IMR-90 (cell line): Measurements from ENCODE around the gene CD207. TPM values are rescaled to one million over a fixed set of nuclear protein-coding genes. Genes with fewer than 3 reads are reported as not detected.

Experiments used
- ATAC-seq: fragments of 200-7000 bp; cut with Tn5 transposase; 2 replicates; pipeline ENCODE4 v1.9.1; 2020; ENCODE audit warnings: low read depth, mild to moderate bottlenecking, moderate library complexity
- BruUV-seq: library from RNA; stranded (reverse); fragments of 400-500 nt; replicated peaks from 2 replicates; lab custom pipeline; 2021; lab: Mats Ljungman, UMichigan
- CTCF ChIA-PET: fragments of 300-600 bp; formaldehyde crosslinking; extraction: SDS; loops from one replicate; lab custom pipeline; 2021; ENCODE audit warnings: antibody characterized with exemption; lab: Yijun Ruan, JAX
- POLR2A ChIA-PET: fragments of 300-600 bp; sonication (Branson Sonifier 250); formaldehyde crosslinking; loops from one replicate; lab custom pipeline; 2022; ENCODE audit warnings: antibody characterized with exemption; ENCODE audit not compliant: unreplicated experiment; lab: Charles Lee
- DNase-seq: peaks from one replicate; pipeline ENCODE4 v3.0.0; 2013
- H2AFZ ChIP-seq: replicated peaks from 2 replicates; pipeline ENCODE3; 2013; ENCODE audit warnings: low read length, mild to moderate bottlenecking; ENCODE audit not compliant: poor library complexity
- H2AK5ac ChIP-seq: 2 replicates; pipeline ENCODE4 v1.6.1; 2013; ENCODE audit warnings: low read depth, low read length, inconsistent platforms
- H2AK9ac ChIP-seq: replicated peaks from 2 replicates; pipeline ENCODE3; 2013; ENCODE audit warnings: mild to moderate bottlenecking, low read depth, low read length, moderate library complexity; ENCODE audit not compliant: poor library complexity
- H2BK120ac ChIP-seq: 2 replicates; pipeline ENCODE4 v1.6.1; 2013; ENCODE audit warnings: low read depth, low read length, inconsistent platforms
- H2BK15ac ChIP-seq: 3 replicates; pipeline ENCODE4 v1.6.1; 2013; ENCODE audit warnings: low read depth, low read length, inconsistent platforms
- H2BK20ac ChIP-seq: 2 replicates; pipeline ENCODE4 v1.6.1; 2013; ENCODE audit warnings: low read depth, mild to moderate bottlenecking, inconsistent platforms, low read length, moderate library complexity
- H2BK5ac ChIP-seq: 2 replicates; pipeline ENCODE4 v1.6.1; 2013; ENCODE audit warnings: mild to moderate bottlenecking, low read depth, low read length, inconsistent platforms; ENCODE audit not compliant: poor library complexity, severe bottlenecking
- H3K14ac ChIP-seq: replicated peaks from 2 replicates; pipeline ENCODE4 v1.6.1; 2013; ENCODE audit warnings: low read depth, low read length, inconsistent platforms
- H3K18ac ChIP-seq: 2 replicates; pipeline ENCODE4 v1.6.1; 2013; ENCODE audit warnings: low read depth, low read length, control low read depth
- H3K23ac ChIP-seq: 2 replicates; pipeline ENCODE4 v1.6.1; 2013; ENCODE audit warnings: low read depth, low read length, inconsistent platforms
- H3K27ac ChIP-seq: 2 replicates; pipeline ENCODE4 v1.5.1; 2013; ENCODE audit warnings: mild to moderate bottlenecking, control low read depth, low read length; ENCODE audit not compliant: insufficient read depth
- H3K27me3 ChIP-seq: 2 replicates; pipeline ENCODE4 v1.6.1; 2013; ENCODE audit warnings: low read length; ENCODE audit not compliant: control insufficient read depth, insufficient read depth
- H3K36me3 ChIP-seq: 2 replicates; pipeline ENCODE4 v1.6.1; 2013; ENCODE audit warnings: low read length, mixed read lengths; ENCODE audit not compliant: control insufficient read depth, insufficient read depth
- H3K4ac ChIP-seq: 2 replicates; pipeline ENCODE4 v1.6.1; 2013; ENCODE audit warnings: low read depth, low read length, inconsistent platforms
- H3K4me1 ChIP-seq: 2 replicates; pipeline ENCODE4 v1.6.1; 2013; ENCODE audit warnings: low read length, mixed read lengths; ENCODE audit not compliant: control insufficient read depth, insufficient read depth
- H3K4me2 ChIP-seq: 2 replicates; pipeline ENCODE4 v1.6.1; 2013; ENCODE audit warnings: low read depth, mild to moderate bottlenecking, control low read depth, low read length, moderate library complexity
- H3K4me3 ChIP-seq: 2 replicates; pipeline ENCODE4 v1.5.1; 2013; ENCODE audit warnings: low read depth, mild to moderate bottlenecking, control low read depth, low read length, moderate library complexity; ENCODE audit not compliant: insufficient read depth
- H3K56ac ChIP-seq: 2 replicates; pipeline ENCODE4 v1.6.1; 2013; ENCODE audit warnings: low read length, inconsistent platforms; ENCODE audit not compliant: insufficient read depth; ENCODE audit errors: extremely low read depth
- H3K79me1 ChIP-seq, 2 experiments: 2 replicates each; pipeline ENCODE4 v1.6.1; 2013; ENCODE audit warnings: low read length in 2 of 2, inconsistent platforms in 1 of 2, low read depth in 1 of 2
- H3K9ac ChIP-seq: 2 replicates; pipeline ENCODE4 v1.6.1; 2013; ENCODE audit warnings: low read depth, low read length, control low read depth
- H3K9me1 ChIP-seq: 2 replicates; pipeline ENCODE4 v1.6.1; 2013; ENCODE audit warnings: low read length, inconsistent platforms; ENCODE audit not compliant: insufficient read depth
- H3K9me3 ChIP-seq: 2 replicates; pipeline ENCODE4 v1.6.1; 2013; ENCODE audit warnings: low read length; ENCODE audit not compliant: control insufficient read depth, insufficient read depth
- H4K20me1 ChIP-seq: 2 replicates; pipeline ENCODE4 v1.6.1; 2013; ENCODE audit warnings: low read length, inconsistent platforms; ENCODE audit not compliant: insufficient read depth
- H4K5ac ChIP-seq: 2 replicates; pipeline ENCODE4 v1.6.1; 2013; ENCODE audit warnings: mild to moderate bottlenecking, low read depth, low read length, control low read depth
- H4K8ac ChIP-seq, 2 experiments: 2 replicates each; pipeline ENCODE4 v1.6.1; 2013; ENCODE audit warnings: low read depth in 2 of 2, low read length in 2 of 2, control low read depth in 1 of 2, inconsistent platforms in 1 of 2
- H4K91ac ChIP-seq: 2 replicates; pipeline ENCODE4 v1.6.1; 2013; ENCODE audit warnings: low read depth, low read length, inconsistent platforms; ENCODE audit not compliant: insufficient read depth
- BHLHE40 ChIP-seq: fragments of 150-350 bp; IDR thresholded peaks from 2 replicates; pipeline ENCODE4 v1.6.1; 2016; ENCODE audit warnings: mild to moderate bottlenecking, low read depth, low read length
- CEBPB ChIP-seq: IDR thresholded peaks from 2 replicates; pipeline ENCODE4 v1.6.1; 2012; ENCODE audit warnings: low read depth, low read length, improper control_type of control experiment
- CHD1 ChIP-seq: IDR thresholded peaks from 2 replicates; pipeline ENCODE4 v1.6.1; 2012; ENCODE audit warnings: low read depth, low read length, improper control_type of control experiment
- ELK1 ChIP-seq: fragments of 150-350 bp; IDR thresholded peaks from 2 replicates; pipeline ENCODE4 v1.6.1; 2016; ENCODE audit warnings: low read depth, mild to moderate bottlenecking, low read length, moderate library complexity, borderline replicate concordance
- FOS ChIP-seq: fragments of 150-350 bp; IDR thresholded peaks from 2 replicates; pipeline ENCODE4 v1.6.1; 2016; ENCODE audit warnings: low read depth, low read length
- MAFK ChIP-seq: IDR thresholded peaks from 2 replicates; pipeline ENCODE4 v1.6.1; 2012; ENCODE audit warnings: low read depth, low read length, improper control_type of control experiment
- MAZ ChIP-seq: IDR thresholded peaks from 2 replicates; pipeline ENCODE4 v1.6.1; 2012; ENCODE audit warnings: low read depth, mild to moderate bottlenecking, low read length, improper control_type of control experiment, moderate library complexity, borderline replicate concordance
- MXI1 ChIP-seq: IDR thresholded peaks from 2 replicates; pipeline ENCODE4 v1.6.1; 2012; ENCODE audit warnings: low read depth, mild to moderate bottlenecking, low read length, moderate library complexity, borderline replicate concordance
- NFE2L2 ChIP-seq: fragments of 150-350 bp; IDR thresholded peaks from 2 replicates; pipeline ENCODE4 v1.6.1; 2016; ENCODE audit warnings: low read depth, mild to moderate bottlenecking, low read length
- POLR2A ChIP-seq: IDR thresholded peaks from 2 replicates; pipeline ENCODE4 v1.6.1; 2012; ENCODE audit warnings: mild to moderate bottlenecking, low read depth, low read length
- RAD21 ChIP-seq: IDR thresholded peaks from 2 replicates; pipeline ENCODE4 v1.6.1; 2012; ENCODE audit warnings: low read length, improper control_type of control experiment
- RCOR1 ChIP-seq: IDR thresholded peaks from 2 replicates; pipeline ENCODE4 v1.6.1; 2012; ENCODE audit warnings: mild to moderate bottlenecking, low read length, improper control_type of control experiment; ENCODE audit not compliant: insufficient replicate concordance
- RFX5 ChIP-seq: IDR thresholded peaks from 2 replicates; pipeline ENCODE4 v1.8.0; 2012; ENCODE audit warnings: low read depth, mild to moderate bottlenecking, low read length, moderate library complexity
- SMC3 ChIP-seq: fragments of 150-350 bp; IDR thresholded peaks from 2 replicates; pipeline ENCODE4 v1.6.1; 2016; ENCODE audit warnings: low read depth, mild to moderate bottlenecking, antibody characterized with exemption, low read length, moderate library complexity
- WGBS, 2 experiments: methylation state at CpG; one replicate each; pipeline versions ENCODE4 v1.1.5 to v1.1.7; 2013; ENCODE audit warnings: missing lambda C conversion rate in 2 of 2; ENCODE audit not compliant: insufficient read length in 1 of 2; ENCODE audit errors: extremely low coverage in 2 of 2; 5-methylcytosine and 5-hydroxymethylcytosine counted together
- dilution Hi-C: fragments of 300-500 bp; cut with HindIII; formaldehyde crosslinking; loops from one replicate; pipeline ENCODE4 v1.14.3; 2018; ENCODE audit warnings: low sequenced_read_pairs; ENCODE audit not compliant: unreplicated experiment
- in situ Hi-C: fragments of 300-500 bp; cut with MboI; formaldehyde crosslinking; loops from 3 replicates; pipeline ENCODE4 v1.14.3; 2019; ENCODE audit warnings: low sequenced_read_pairs, inconsistent platforms, mixed read lengths
- intact Hi-C: fragments of 100-400 bp; cut with micrococcal nuclease; formaldehyde crosslinking; loops from 2 replicates; pipeline ENCODE4 v1.10.0; 2022
- polyA plus RNA-seq, 3 experiments: library from polyadenylated mRNA; depleted of rRNA; stranded (reverse); fragments of >200 nt; gene quantifications; 2 replicates each; pipeline ENCODE4 v1.2.3, GENCODE V29; 2012; ENCODE audit warnings: low replicate concordance in 1 of 3
- total RNA-seq: library from RNA; depleted of rRNA; stranded (reverse); fragments of >200 nt; gene quantifications from 2 replicates; pipeline ENCODE4 v1.2.3, GENCODE V29; 2012
- TF ChIP-seq, protein P1 (sequence below): conservative IDR thresholded peaks from 2 replicates; pipeline ENCODE4 v1.5.1; 2012; ENCODE audit warnings: mild to moderate bottlenecking, low read depth, low read length, improper control_type of control experiment
- TF ChIP-seq, protein P2 (sequence below): fragments of 150-350 bp; IDR thresholded peaks from 2 replicates; pipeline ENCODE4 v1.6.1; 2017; ENCODE audit warnings: mild to moderate bottlenecking, antibody characterized with exemption, low read length, low read depth

CD207 gene
- total and polyA plus RNA-seq, 2 of the 4 experiments (the other 2 are of a cell fraction): not detected

- no TSS peak for BruUV-seq
- no CpG with 5 or more reads among the region's 4 CpGs for WGBS, 2 experiments
- no peak for ATAC-seq
Observed at GRCh38 chr2:70854411-70854810, 18.8 kb upstream of the CD207 start.

More at GRCh38 chr2:70854411-70854810, 18.8 kb upstream of the CD207 start:
- Histone ChIP-seq H3K27ac (no peak overlapping the region), H3K4me3 (no peak overlapping the region), H3K36me3 (no peaks in the 10 kb centered on the region), H2BK120ac (no peak overlapping the region), H3K23ac (no peak overlapping the region), H3K9me3 (no peaks in the 10 kb centered on the region), H2AK5ac (no peak overlapping the region), H4K91ac (no peak overlapping the region), H3K4me2 (no peak overlapping the region), H3K27me3 (peaks cover 21% of the 10 kb centered on the region), H3K18ac (no peak overlapping the region), H4K8ac (no peak overlapping the region), H2AFZ (no peak overlapping the region), H3K4ac (no peak overlapping the region), H3K14ac (no peak overlapping the region), H2BK20ac (no peak overlapping the region), H3K4me1 (no peaks in the 10 kb centered on the region), H3K9ac (no peak overlapping the region), H2AK9ac (no peak overlapping the region), H2BK5ac (no peak overlapping the region), H3K56ac (no peak overlapping the region), H3K79me1 (no peaks in the 10 kb centered on the region), H3K9me1 (no peaks in the 10 kb centered on the region), H4K20me1 (no peaks in the 10 kb centered on the region), H4K5ac (no peak overlapping the region), H2BK15ac (no peak overlapping the region)
- in situ Hi-C loops: no loop called here
- TF ChIP-seq, protein P1, sequence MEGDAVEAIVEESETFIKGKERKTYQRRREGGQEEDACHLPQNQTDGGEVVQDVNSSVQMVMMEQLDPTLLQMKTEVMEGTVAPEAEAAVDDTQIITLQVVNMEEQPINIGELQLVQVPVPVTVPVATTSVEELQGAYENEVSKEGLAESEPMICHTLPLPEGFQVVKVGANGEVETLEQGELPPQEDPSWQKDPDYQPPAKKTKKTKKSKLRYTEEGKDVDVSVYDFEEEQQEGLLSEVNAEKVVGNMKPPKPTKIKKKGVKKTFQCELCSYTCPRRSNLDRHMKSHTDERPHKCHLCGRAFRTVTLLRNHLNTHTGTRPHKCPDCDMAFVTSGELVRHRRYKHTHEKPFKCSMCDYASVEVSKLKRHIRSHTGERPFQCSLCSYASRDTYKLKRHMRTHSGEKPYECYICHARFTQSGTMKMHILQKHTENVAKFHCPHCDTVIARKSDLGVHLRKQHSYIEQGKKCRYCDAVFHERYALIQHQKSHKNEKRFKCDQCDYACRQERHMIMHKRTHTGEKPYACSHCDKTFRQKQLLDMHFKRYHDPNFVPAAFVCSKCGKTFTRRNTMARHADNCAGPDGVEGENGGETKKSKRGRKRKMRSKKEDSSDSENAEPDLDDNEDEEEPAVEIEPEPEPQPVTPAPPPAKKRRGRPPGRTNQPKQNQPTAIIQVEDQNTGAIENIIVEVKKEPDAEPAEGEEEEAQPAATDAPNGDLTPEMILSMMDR: no peak
- no peak for TF ChIP-seq BHLHE40
- TF ChIP-seq CHD1: no peak
- TF ChIP-seq POLR2A: no peak
- TF ChIP-seq, protein P2, sequence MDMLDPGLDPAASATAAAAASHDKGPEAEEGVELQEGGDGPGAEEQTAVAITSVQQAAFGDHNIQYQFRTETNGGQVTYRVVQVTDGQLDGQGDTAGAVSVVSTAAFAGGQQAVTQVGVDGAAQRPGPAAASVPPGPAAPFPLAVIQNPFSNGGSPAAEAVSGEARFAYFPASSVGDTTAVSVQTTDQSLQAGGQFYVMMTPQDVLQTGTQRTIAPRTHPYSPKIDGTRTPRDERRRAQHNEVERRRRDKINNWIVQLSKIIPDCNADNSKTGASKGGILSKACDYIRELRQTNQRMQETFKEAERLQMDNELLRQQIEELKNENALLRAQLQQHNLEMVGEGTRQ: no peak
- no peak for TF ChIP-seq MAZ
- no peak for TF ChIP-seq MXI1
- no peak for TF ChIP-seq MAFK
- TF ChIP-seq NFE2L2: no peak
- TF ChIP-seq RFX5: no peak
- no peak for TF ChIP-seq RCOR1
- no peak for TF ChIP-seq FOS
- no peak for TF ChIP-seq SMC3
- no peak for TF ChIP-seq RAD21
- TF ChIP-seq ELK1: no peak
- no peak for TF ChIP-seq CEBPB
- no peak for DNase-seq
- dilution Hi-C loops: no loop called here
- POLR2A ChIA-PET: no interaction called here
- CTCF ChIA-PET: no interaction called here
- intact Hi-C loops: no loop called here
